Spleen (tissue), 7 donors: ENCODE measurements around the gene TMED5.

ENCODE experiments used
- CTCF ChIP-seq, 11 experiments: fragments of 200-600 bp in 7 of 11; fragments of 450-650 bp in 4 of 11; sonication (generic) in 4 of 11; IDR thresholded peaks in 8 of 11; conservative IDR thresholded peaks in 3 of 11; 1 replicate in 7 of 11; 2 replicates in 4 of 11; pipeline versions ENCODE4 v1.4.0 to v1.8.0; 2016 to 2021; ENCODE audit warnings: antibody characterized with exemption in 11 of 11, inconsistent platforms in 4 of 11, mild to moderate bottlenecking in 1 of 11
- POLR2A ChIP-seq, 3 donors: fragments of 450-650 bp; IDR thresholded peaks; one replicate each; pipeline ENCODE4 v1.5.1; 2017; ENCODE audit warnings: antibody characterized with exemption in 3 of 3, mild to moderate bottlenecking in 1 of 3
- POLR2AphosphoS5 ChIP-seq, 3 donors: sonication (generic); formaldehyde crosslinking; IDR thresholded peaks; one replicate each; pipeline ENCODE4 v1.5.1; 2017; ENCODE audit warnings: antibody characterized with exemption in 3 of 3
- donor health status: DM: no; HTN: no; CAD: no; lungs with moderate emphysema.
- donor health status: DM: no; HTN: no; CAD: no.
- donor health status: DM: no; HTN: no; CAD: no.

DNA sequence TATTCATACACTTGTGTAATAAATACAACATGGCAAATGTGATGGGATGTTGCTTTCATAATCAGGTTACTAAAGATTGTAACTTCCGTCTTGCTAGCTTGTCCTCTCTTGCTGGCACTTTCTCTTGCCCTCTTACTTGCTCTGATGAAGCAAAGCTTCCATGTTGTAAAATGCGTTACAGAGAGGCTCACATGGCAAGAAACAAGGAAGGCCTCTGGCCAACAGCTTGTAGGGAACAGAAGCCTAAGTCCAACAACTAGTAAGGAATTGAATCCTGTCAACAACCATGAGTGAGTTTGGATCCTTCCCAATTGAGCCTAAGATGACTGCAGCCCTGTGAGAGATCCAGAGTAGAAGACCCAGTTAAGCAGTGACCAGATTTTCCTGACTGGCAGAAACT lies 15.4 kb downstream of the TMED5 start:
- TF ChIP-seq POLR2AphosphoS5 (IDR thresholded peaks at IDR 0.05) (no peak), POLR2A (IDR thresholded peaks at IDR 0.05) (no peak), CTCF (IDR thresholded peaks at IDR 0.05 in 8 of 11, conservative IDR thresholded peaks at IDR 0.05 in 3 of 11) (no peak)
